HEK293 (cell line): ENCODE results near the gene FSIP1.

Source experiments
- CTCF ChIA-PET: fragments of 350-600 bp; formaldehyde crosslinking; extraction: SDS; loops from one replicate; lab custom pipeline; 2021; ENCODE audit warnings: antibody characterized with exemption; lab: Yijun Ruan, JAX
- POLR2A ChIA-PET: fragments of 300-600 bp; formaldehyde crosslinking; extraction: SDS; loops from one replicate; lab custom pipeline; 2020; ENCODE audit warnings: antibody characterized with exemption, inconsistent platforms; lab: Yijun Ruan, JAX
- H3K27ac ChIP-seq: fragments of 200-500 bp; sonication (Bioruptor generic); 2 replicates; pipeline ENCODE4 v1.5.1; 2014; ENCODE audit warnings: low read depth, low read length, control low read depth, inconsistent platforms; ENCODE audit errors: extremely low read depth
- H3K36me3 ChIP-seq, 2 experiments: fragments of 200-500 bp in 1 of 2; sonication (Bioruptor generic) in 1 of 2; 1 replicate in 1 of 2; 2 replicates in 1 of 2; pipeline ENCODE4 v1.5.1; 2014 to 2017; ENCODE audit warnings: inconsistent platforms in 2 of 2, low read length in 2 of 2; ENCODE audit not compliant: control insufficient read depth in 2 of 2, insufficient read depth in 1 of 2
- H3K4me1 ChIP-seq: fragments of 200-500 bp; sonication (Bioruptor generic); 2 replicates; pipeline ENCODE4 v1.5.1; 2014; ENCODE audit warnings: mild to moderate bottlenecking, low read length, inconsistent platforms; ENCODE audit not compliant: control insufficient read depth, insufficient read depth
- H3K4me3 ChIP-seq: 2 replicates; pipeline ENCODE4 v1.5.1; 2011; ENCODE audit warnings: low read depth, mild to moderate bottlenecking, control low read depth, low read length, moderate library complexity
- H3K9me3 ChIP-seq: fragments of 200-500 bp; sonication (Bioruptor generic); 2 replicates; pipeline ENCODE4 v1.5.1; 2014; ENCODE audit warnings: low read depth, low read length, inconsistent platforms; ENCODE audit not compliant: control insufficient read depth, insufficient read depth
- FEZF1 ChIP-seq: fragments of 450-650 bp; formaldehyde crosslinking; IDR thresholded peaks from 2 replicates; pipeline ENCODE4 v1.5.1; 2016; ENCODE audit warnings: missing biosample characterization, missing genetic modification characterization
- KLF1 ChIP-seq: fragments of 450-650 bp; formaldehyde crosslinking; IDR thresholded peaks from 2 replicates; pipeline ENCODE4 v1.5.1; 2016; ENCODE audit warnings: missing biosample characterization, missing genetic modification characterization
- PRDM1 ChIP-seq: fragments of 450-650 bp; formaldehyde crosslinking; IDR thresholded peaks from 2 replicates; pipeline ENCODE4; 2016; ENCODE audit warnings: missing biosample characterization, missing genetic modification characterization
- SETDB1 ChIP-seq: IDR thresholded peaks from one replicate; pipeline ENCODE4 v1.6.1; 2017; ENCODE audit warnings: mild to moderate bottlenecking, low read length, moderate library complexity, mixed read lengths; ENCODE audit not compliant: insufficient read length
- TCF7L2 ChIP-seq: IDR thresholded peaks from 2 replicates; pipeline ENCODE4 v1.6.1; 2011; ENCODE audit warnings: low read depth, mild to moderate bottlenecking, inconsistent platforms, low read length, moderate library complexity, borderline replicate concordance
- ZNF18 ChIP-seq: fragments of 450-650 bp; formaldehyde crosslinking; IDR thresholded peaks from 2 replicates; pipeline ENCODE4 v1.5.1; 2016; ENCODE audit warnings: missing biosample characterization, missing genetic modification characterization
- ZNF26 ChIP-seq: fragments of 450-650 bp; formaldehyde crosslinking; IDR thresholded peaks from 2 replicates; pipeline ENCODE4 v1.5.1; 2016; ENCODE audit warnings: missing biosample characterization, missing genetic modification characterization
- ZNF37A ChIP-seq: fragments of 450-650 bp; IDR thresholded peaks from 2 replicates; pipeline ENCODE4 v1.5.1; 2018; ENCODE audit warnings: missing biosample characterization, missing genetic modification characterization
- ZNF391 ChIP-seq: fragments of 450-650 bp; formaldehyde crosslinking; IDR thresholded peaks from 2 replicates; pipeline ENCODE4 v1.5.1; 2016; ENCODE audit warnings: low read depth, missing biosample characterization, missing genetic modification characterization, borderline replicate concordance
- ZNF416 ChIP-seq: fragments of 450-650 bp; formaldehyde crosslinking; IDR thresholded peaks from 2 replicates; pipeline ENCODE4 v1.5.1; 2016; ENCODE audit warnings: missing biosample characterization, missing genetic modification characterization
- ZNF530 ChIP-seq: fragments of 450-650 bp; formaldehyde crosslinking; IDR thresholded peaks from 2 replicates; pipeline ENCODE4 v1.5.1; 2016; ENCODE audit warnings: low read depth, missing biosample characterization, missing genetic modification characterization
- ZNF645 ChIP-seq: fragments of 450-650 bp; formaldehyde crosslinking; IDR thresholded peaks from 2 replicates; pipeline ENCODE4; 2016; ENCODE audit warnings: missing biosample characterization, missing genetic modification characterization
- ZNF670 ChIP-seq: fragments of 450-650 bp; formaldehyde crosslinking; IDR thresholded peaks from 2 replicates; pipeline ENCODE4 v1.5.1; 2016; ENCODE audit warnings: missing biosample characterization, missing genetic modification characterization, low read depth
- ZNF776 ChIP-seq: fragments of 450-650 bp; formaldehyde crosslinking; IDR thresholded peaks from 2 replicates; pipeline ENCODE4 v1.5.0; 2017; ENCODE audit warnings: missing biosample characterization, missing genetic modification characterization, borderline replicate concordance
- ZNF785 ChIP-seq: fragments of 450-650 bp; formaldehyde crosslinking; IDR thresholded peaks from 2 replicates; pipeline ENCODE4 v1.5.1; 2016; ENCODE audit warnings: missing biosample characterization, missing genetic modification characterization

The FSIP1 gene

DNA sequence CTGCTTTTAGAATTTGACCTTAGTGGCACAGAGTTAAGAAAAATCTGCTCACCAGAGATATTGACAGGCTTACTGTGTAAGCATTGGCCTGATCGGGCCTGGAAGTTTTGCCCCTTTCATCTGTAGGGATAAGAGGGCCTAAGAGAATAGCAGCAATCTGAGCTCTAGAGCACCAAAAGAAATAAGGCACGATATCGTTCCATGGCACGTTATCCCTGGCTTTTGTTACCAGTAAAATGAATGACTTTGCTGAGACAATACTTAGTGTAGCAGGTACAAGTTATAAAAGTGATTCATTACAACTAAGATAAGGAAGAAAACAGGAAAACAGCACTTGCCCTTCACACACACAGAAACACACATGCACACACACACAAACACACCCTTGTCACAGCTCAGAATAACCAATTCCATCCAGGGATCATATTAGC, 196.8 kb downstream of the FSIP1 start:
- H3K4me3 ChIP-seq, result no peak overlapping the region
- no peak for TF ChIP-seq KLF1 (tag by site-specific recombination)
- no peak for TF ChIP-seq ZNF18 (tag by site-specific recombination)
- TF ChIP-seq ZNF776, result no peak
- no peak for TF ChIP-seq ZNF391 (tag by site-specific recombination)
- no peak for TF ChIP-seq FEZF1 (tag by site-specific recombination)
- no peak for TF ChIP-seq TCF7L2
- no peak for TF ChIP-seq ZNF645
- TF ChIP-seq ZNF26 (tag by site-specific recombination), result no peak

DNA sequence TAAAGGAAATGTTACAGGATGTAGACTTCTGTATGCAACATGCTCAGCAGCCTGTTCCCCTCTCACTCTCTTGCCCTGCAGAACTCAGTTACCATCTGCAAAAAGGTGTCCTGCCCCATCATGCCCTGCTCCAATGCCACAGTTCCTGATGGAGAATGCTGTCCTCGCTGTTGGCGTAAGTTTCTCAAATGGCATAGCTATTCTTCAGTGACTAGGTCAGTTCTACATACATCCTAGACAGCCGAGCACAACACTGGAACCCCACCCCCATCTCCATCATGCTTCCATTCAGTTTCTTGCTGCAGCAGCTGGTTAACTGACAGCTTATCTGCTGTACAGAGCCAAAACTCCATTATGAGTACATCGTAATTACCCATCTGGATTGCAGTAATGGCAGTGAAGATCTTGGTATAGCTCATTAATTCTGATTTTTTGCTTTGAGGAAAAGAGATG, 197.2 kb downstream of the FSIP1 start:
- no peaks in the 10 kb centered on the region for H3K9me3 ChIP-seq
- CTCF ChIA-PET, result interaction anchor here (0.6 to 1.3 kb wide), 3 partner anchors 171 to 1216 kb away, joined by 3 to 5 read pairs (median 3); no protein-coding TSS in a partner anchor
- no peak overlapping the region for H3K27ac ChIP-seq
- peaks cover 0 to 11% of the 10 kb centered on the region in 2 experiments; a peak in 1 of 3 replicates for H3K36me3 ChIP-seq
- POLR2A ChIA-PET, result no interaction called here
- H3K4me3 ChIP-seq, result no peak overlapping the region
- no peak for TF ChIP-seq ZNF670 (tag by site-specific recombination)
- no peaks in the 10 kb centered on the region for H3K4me1 ChIP-seq

More for the DNA sequence above, 196.8 kb downstream of the FSIP1 start:
- Histone ChIP-seq H3K4me1 (no peaks in the 10 kb centered on the region), H3K36me3 (peaks cover 0 to 11% of the 10 kb centered on the region in 2 experiments; a peak in 1 of 3 replicates), H3K9me3 (no peaks in the 10 kb centered on the region), H3K27ac (no peak overlapping the region)
- ChIA-PET CTCF (interaction anchor here (0.6 to 1.3 kb wide), 3 partner anchors 170 to 1216 kb away, joined by 3 to 5 read pairs (median 3); no protein-coding TSS in a partner anchor), POLR2A (no interaction called here)

DNA sequence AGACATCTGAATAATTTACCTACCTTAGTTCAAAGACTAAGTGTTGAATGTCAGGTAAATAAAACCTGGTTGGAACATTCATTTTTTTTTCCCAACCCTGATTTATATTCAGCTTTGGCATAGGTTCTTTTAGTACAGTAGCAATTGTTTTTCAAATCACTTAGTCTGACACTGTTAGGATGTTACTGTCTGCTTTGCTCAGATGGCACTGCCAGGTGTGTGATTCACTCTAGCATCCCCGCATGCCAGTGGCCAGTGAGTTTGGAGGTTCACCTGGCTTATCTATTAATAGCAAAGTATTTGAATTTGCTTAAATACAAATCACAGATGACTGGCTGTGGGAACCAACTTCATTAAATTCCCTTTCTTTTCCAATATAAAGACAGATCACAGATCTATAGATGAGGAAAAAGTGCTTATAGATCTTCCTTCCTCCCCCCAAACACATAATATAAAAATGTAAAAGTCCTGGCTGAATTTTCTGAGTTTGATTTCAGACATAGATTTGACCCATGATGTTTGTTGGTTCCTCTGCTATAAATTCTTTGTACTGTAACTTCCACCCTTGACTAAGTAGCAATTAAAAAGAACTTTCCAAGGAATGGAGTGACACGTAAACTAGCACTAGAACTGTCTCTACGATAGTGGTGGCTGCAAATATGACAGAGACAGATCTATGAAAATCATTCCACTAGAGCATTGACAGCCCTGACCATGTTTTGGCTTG, 197.8 kb downstream of the FSIP1 start:
- ChIA-PET CTCF (interaction anchor here (0.6 to 1.3 kb wide), 2 partner anchors 172 to 417 kb away, joined by 3 to 5 read pairs; no protein-coding TSS in a partner anchor), POLR2A (no interaction called here)
- Histone ChIP-seq H3K9me3 (no peaks in the 10 kb centered on the region), H3K27ac (no peak overlapping the region), H3K4me1 (no peaks in the 10 kb centered on the region), H3K36me3 (peaks cover 0 to 11% of the 10 kb centered on the region in 2 experiments; a peak in 1 of 3 replicates), H3K4me3 (no peak overlapping the region)
- no peak for TF ChIP-seq ZNF416
- TF ChIP-seq PRDM1 (tag by site-specific recombination), result no peak
- no peak for TF ChIP-seq ZNF37A (tag by site-specific recombination)
- TF ChIP-seq ZNF785 (tag by site-specific recombination), result no peak
- TF ChIP-seq SETDB1, result no peak
- TF ChIP-seq ZNF530, result no peak
